Fibroblast of villous mesenchyme (primary cell): Measurements from ENCODE around the gene AFF4. TPM values are rescaled to one million over a fixed set of nuclear protein-coding genes. Genes with fewer than 3 reads are reported as not detected.
A peak's percentile ranks its signal among the peaks of the same experiment; 100 is the strongest.
"Not testable (repeated sequence)": the region's sequence is repeated elsewhere in the genome, so short reads cannot be mapped to it uniquely, and the experiment has no call there.

Source experiments
- DNase-seq: peaks from one replicate; pipeline ENCODE4 v3.0.0-alpha.2; 2010; ENCODE audit warnings: low read depth
- H3K4me3 ChIP-seq: 2 replicates; pipeline ENCODE4 v1.5.1; 2011; ENCODE audit warnings: low read depth, mild to moderate bottlenecking, low read length
- total RNA-seq: library from RNA; depleted of rRNA; stranded (reverse); fragments of >200 nt; gene quantifications from 2 replicates; pipeline ENCODE4 v1.2.3, GENCODE V29; 2012
- TF ChIP-seq, protein P1 (sequence below): IDR thresholded peaks from 2 replicates; pipeline ENCODE4 v1.5.1; 2012; ENCODE audit warnings: low read depth, mild to moderate bottlenecking, low read length; ENCODE audit not compliant: insufficient read depth

The AFF4 gene, protein sequence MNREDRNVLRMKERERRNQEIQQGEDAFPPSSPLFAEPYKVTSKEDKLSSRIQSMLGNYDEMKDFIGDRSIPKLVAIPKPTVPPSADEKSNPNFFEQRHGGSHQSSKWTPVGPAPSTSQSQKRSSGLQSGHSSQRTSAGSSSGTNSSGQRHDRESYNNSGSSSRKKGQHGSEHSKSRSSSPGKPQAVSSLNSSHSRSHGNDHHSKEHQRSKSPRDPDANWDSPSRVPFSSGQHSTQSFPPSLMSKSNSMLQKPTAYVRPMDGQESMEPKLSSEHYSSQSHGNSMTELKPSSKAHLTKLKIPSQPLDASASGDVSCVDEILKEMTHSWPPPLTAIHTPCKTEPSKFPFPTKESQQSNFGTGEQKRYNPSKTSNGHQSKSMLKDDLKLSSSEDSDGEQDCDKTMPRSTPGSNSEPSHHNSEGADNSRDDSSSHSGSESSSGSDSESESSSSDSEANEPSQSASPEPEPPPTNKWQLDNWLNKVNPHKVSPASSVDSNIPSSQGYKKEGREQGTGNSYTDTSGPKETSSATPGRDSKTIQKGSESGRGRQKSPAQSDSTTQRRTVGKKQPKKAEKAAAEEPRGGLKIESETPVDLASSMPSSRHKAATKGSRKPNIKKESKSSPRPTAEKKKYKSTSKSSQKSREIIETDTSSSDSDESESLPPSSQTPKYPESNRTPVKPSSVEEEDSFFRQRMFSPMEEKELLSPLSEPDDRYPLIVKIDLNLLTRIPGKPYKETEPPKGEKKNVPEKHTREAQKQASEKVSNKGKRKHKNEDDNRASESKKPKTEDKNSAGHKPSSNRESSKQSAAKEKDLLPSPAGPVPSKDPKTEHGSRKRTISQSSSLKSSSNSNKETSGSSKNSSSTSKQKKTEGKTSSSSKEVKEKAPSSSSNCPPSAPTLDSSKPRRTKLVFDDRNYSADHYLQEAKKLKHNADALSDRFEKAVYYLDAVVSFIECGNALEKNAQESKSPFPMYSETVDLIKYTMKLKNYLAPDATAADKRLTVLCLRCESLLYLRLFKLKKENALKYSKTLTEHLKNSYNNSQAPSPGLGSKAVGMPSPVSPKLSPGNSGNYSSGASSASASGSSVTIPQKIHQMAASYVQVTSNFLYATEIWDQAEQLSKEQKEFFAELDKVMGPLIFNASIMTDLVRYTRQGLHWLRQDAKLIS
- total RNA-seq = 74.1 and 95.0 TPM in 2 replicates

DNA sequence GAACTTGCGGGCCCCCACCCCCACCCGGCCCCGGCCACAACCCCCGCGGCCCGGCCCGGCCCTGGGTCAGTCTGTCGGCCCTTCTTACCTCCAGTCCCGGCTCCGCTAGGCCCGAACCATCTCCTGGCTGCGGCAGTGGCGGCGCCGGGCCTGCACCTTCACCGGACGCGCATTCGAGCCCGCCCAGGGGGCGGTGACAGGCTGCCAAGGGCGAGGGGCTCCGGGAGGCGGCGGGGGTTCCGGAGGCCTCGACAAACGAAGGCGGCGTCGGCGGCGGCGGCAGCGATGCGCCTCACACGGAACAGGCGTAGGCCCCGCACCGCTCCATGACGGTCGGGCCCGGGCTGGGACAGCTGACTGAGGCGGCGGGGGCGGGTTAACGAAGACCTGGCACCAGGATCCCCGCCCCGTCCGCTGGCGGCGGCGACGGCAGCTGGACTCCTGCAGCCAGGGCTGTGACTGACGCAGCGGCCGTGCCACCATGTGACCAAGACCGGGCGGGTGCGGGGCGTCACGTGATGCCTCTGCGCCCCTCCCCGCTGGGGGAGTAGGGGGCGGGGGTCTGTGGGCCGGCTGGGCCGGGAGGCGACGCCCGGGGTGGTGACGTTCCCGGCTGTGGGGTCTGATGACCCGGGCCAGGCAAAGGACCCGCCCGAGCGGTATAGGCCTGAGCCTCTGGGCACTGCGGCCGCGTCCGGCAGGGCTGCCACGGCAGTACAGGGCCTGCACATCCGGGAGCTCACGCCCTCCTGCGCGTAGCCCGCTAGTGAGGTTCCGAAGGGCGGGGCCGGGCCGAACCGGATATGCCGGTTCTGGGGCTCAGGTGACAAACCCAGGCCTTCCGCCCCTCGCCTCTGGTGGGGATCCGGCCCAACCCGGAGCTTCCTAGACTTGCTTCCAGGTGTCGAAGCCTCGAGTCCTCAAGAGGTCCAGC lies at the start of gene AFF4:
Gene AFF4 (minus strand): TSS at position 464 of the 934 bp plus-strand sequence. CDS start 26,445 bp downstream, outside the sequence.
- peak; percentile 97 for DNase-seq
- TF ChIP-seq, protein P1, sequence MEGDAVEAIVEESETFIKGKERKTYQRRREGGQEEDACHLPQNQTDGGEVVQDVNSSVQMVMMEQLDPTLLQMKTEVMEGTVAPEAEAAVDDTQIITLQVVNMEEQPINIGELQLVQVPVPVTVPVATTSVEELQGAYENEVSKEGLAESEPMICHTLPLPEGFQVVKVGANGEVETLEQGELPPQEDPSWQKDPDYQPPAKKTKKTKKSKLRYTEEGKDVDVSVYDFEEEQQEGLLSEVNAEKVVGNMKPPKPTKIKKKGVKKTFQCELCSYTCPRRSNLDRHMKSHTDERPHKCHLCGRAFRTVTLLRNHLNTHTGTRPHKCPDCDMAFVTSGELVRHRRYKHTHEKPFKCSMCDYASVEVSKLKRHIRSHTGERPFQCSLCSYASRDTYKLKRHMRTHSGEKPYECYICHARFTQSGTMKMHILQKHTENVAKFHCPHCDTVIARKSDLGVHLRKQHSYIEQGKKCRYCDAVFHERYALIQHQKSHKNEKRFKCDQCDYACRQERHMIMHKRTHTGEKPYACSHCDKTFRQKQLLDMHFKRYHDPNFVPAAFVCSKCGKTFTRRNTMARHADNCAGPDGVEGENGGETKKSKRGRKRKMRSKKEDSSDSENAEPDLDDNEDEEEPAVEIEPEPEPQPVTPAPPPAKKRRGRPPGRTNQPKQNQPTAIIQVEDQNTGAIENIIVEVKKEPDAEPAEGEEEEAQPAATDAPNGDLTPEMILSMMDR = no peak
- H3K4me3 ChIP-seq = peak within 1 kb of the TSS; percentile 85

DNA sequence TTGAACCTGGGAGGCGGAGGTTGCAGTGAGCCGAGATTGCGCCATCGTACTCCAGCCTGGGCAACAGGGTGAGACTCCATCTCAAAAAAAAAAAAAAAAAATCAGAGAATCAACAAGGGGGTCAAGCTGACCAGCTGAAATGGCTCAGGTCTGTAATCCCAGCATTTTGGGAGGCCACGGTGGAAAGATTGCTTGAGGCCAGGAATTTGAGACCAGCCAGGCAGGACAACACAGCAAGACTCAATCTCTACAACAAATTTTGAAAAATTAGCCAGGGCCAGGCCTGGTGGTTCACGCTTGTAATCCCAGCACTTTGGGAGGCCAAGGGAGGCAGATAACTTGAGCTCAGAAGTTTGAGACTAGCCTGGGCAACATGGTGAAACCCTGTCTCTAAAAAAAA lies 45.0 kb upstream of the AFF4 start:
- not testable (repeated sequence) for DNase-seq, H3K4me3 ChIP-seq

DNA sequence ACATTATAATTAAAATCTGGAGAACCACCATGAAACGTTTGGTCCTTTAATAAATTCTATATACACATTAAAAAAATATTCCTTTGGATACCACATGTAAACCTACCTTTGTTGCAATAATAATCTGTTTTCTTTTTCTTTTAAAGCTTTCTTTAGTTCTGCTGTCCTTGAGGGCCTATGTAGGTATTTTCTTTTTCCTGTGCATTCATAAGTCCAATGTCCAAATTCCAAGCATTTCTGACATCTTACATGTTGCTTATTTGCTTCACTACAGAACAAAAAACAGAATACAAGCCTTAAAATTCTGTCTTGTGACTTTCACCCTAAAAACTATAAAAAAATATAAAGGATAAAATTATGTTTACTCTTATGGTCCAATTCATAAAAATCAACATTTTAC lies 43.2 kb upstream of the AFF4 start:
- TF ChIP-seq, protein P1 = no peak
- DNase-seq = peak; percentile 8
- H3K4me3 ChIP-seq = no peak overlapping the region

DNA sequence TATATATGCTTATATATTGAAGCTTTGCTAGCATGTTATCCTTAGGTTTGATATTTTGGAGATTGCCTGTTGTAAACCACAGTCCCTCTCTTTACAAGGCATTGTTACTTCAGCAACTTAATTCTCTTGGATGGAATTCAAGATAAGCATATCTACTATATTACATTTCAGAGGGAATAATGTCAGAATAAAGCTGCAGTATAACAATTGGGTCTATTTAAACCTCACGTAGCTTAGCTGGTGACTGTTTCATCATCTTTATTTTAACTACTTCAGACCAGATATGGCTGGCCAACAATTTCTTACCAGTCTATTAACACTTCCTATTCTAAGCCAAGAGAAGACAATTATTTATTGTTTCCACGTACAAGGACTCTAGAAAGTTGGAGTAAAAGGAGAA lies 35.8 kb upstream of the AFF4 start:
- TF ChIP-seq, protein P1 = no peak
- H3K4me3 ChIP-seq = no peak overlapping the region
- no peak for DNase-seq

DNA sequence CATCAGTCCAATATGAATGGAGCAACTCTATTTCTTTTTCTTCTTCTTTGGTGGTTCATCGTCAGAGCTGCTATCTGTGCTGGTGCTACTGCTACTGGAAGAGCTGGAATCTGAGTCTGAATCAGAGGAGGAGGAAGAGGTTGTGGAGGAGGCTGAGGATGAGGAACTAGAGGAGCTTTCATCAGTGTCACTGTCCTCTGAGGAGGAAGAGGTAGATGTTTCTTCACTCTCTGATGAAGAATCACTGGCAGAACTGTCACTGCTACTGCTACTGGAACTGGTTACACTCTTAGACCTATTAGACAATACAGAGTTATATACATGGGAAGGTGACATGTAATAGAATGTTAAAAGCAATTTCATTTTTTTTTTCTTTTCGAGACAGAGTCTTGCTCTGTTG lies 35.1 kb upstream of the AFF4 start:
- no peak for DNase-seq
- no peak overlapping the region for H3K4me3 ChIP-seq
- TF ChIP-seq, protein P1 = no peak

DNA sequence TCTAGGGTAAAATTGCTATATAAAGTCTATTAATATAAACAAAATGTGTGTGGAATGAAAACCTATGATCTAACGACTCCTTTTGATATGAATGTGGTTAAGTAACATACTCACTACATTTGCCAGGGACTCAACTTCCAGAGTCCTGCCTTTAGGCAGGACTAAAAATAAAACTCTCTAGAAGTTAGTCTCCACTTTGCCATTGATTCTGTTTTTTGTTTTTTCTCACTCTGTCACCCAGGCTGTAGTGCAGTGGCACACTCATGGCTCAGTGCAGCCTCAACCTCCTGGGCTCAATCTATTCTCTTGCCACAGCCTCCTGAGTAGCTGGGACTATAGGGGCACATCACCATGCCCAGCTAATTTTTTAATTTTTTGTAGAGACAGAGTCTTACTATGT lies 32.9 kb upstream of the AFF4 start:
- TF ChIP-seq, protein P1 = no peak
- no peak overlapping the region for H3K4me3 ChIP-seq
- DNase-seq = no peak
